Bronchial epithelial cell (primary cell): ENCODE data around the gene SSH2. TPM values are rescaled to one million over a fixed set of nuclear protein-coding genes. Genes with fewer than 3 reads are reported as not detected.
"Not testable (repeated sequence)": the region's sequence is repeated elsewhere in the genome, so short reads cannot be mapped to it uniquely, and the experiment has no call there.

ENCODE experiments used
- DNase-seq: peaks from one replicate; pipeline ENCODE4 v3.0.0-alpha.2; 2010; ENCODE audit warnings: low read depth
- FAIRE-seq: peaks from 2 replicates; lab custom pipeline; 2011; peaks lifted over from hg19 to GRCh38; lab: Jason Lieb, UNC
- H3K27me3 ChIP-seq: 2 replicates; pipeline ENCODE4 v1.5.1; 2011; ENCODE audit warnings: low read length; ENCODE audit not compliant: control insufficient read depth, insufficient read depth
- H3K36me3 ChIP-seq: 2 replicates; pipeline ENCODE4 v1.5.1; 2011; ENCODE audit warnings: low read length; ENCODE audit not compliant: control insufficient read depth, insufficient read depth
- H3K4me3 ChIP-seq: 2 replicates; pipeline ENCODE4 v1.5.1; 2011; ENCODE audit warnings: mild to moderate bottlenecking, low read depth, low read length, control low read depth
- total RNA-seq: library from RNA; depleted of rRNA; stranded (reverse); fragments of >200 nt; gene quantifications from 2 replicates; pipeline ENCODE4 v1.2.1, GENCODE V29; 2014
- TF ChIP-seq, protein P1 (sequence below): IDR thresholded peaks from 2 replicates; pipeline ENCODE4 v1.5.1; 2011; ENCODE audit warnings: mild to moderate bottlenecking, moderate library complexity, low read length, control low read depth, inconsistent platforms; ENCODE audit not compliant: insufficient read depth, severe bottlenecking

Gene SSH2
- total RNA-seq, 1 donor from 2014 or later = 3.7 TPM

DNA sequence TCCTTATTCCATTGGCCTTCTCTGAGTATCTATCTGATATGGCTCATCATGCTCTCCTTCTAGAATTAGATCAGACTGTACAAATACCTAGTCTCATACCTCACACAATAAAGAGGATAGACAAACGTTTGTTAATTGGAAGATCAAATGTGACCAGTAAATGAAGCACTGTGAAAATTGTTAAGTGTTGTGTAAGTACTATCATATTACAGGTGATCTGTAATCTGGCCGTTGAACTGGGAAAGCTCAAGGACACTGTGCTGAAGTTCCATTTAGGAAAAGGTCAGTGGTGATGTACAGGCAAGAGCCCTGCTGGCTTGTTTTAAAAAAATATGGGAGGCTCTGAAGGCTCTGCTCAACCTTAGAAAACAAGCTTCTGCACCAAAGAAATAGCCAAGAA is 268.8 kb downstream of the SSH2 start:
- DNase-seq (no peak), FAIRE-seq (no peak)
- Histone ChIP-seq H3K4me3 (no peak overlapping the region), H3K27me3 (no peaks in the 10 kb centered on the region), H3K36me3 (no peaks in the 10 kb centered on the region)
- TF ChIP-seq, protein P1, sequence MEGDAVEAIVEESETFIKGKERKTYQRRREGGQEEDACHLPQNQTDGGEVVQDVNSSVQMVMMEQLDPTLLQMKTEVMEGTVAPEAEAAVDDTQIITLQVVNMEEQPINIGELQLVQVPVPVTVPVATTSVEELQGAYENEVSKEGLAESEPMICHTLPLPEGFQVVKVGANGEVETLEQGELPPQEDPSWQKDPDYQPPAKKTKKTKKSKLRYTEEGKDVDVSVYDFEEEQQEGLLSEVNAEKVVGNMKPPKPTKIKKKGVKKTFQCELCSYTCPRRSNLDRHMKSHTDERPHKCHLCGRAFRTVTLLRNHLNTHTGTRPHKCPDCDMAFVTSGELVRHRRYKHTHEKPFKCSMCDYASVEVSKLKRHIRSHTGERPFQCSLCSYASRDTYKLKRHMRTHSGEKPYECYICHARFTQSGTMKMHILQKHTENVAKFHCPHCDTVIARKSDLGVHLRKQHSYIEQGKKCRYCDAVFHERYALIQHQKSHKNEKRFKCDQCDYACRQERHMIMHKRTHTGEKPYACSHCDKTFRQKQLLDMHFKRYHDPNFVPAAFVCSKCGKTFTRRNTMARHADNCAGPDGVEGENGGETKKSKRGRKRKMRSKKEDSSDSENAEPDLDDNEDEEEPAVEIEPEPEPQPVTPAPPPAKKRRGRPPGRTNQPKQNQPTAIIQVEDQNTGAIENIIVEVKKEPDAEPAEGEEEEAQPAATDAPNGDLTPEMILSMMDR = no peak

DNA sequence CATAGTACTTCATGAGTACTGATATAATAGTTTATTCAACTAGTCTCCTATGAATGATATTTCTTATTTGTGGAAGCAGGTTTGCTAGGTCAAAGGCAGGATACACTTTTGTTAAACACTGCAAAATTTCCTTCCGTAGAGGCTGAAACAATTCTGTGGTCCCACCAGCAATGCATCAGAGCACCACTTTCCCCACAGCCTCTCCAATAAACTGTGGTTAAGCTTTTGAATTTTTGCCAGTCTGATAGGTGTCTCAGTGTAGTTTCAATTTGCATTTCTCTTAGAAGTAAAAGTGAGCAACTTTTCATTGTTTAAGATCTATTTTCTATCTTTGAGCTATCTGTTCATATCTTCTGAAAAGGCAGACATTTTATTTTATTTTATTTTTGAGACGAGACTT is 270.9 kb downstream of the SSH2 start:
- Histone ChIP-seq H3K27me3 (no peaks in the 10 kb centered on the region), H3K36me3 (no peaks in the 10 kb centered on the region), H3K4me3 (no peak overlapping the region)
- TF ChIP-seq, protein P1 = no peak
- no peak for FAIRE-seq
- no peak for DNase-seq

DNA sequence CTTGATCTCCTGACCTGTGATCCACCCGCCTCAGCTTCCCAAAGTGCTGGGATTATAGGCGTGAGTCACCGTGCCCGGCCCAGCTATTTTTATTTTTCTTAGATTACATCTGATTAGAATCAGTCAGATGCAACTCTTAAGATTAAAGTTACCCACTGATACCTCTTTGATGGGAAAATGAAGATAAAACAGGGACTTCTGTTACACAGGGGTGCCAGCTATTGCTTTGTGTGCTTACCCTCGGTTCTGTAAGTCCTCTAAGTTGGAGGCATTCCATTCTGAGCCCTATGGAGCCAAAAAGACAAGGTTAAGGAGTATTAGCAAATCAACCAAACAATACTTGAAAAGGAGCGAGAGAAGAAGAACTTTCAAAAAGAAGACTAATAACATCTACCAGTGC is 274.7 kb downstream of the SSH2 start:
- Histone ChIP-seq H3K4me3 (no peak overlapping the region), H3K27me3 (no peaks in the 10 kb centered on the region), H3K36me3 (no peaks in the 10 kb centered on the region)
- TF ChIP-seq, protein P1 = no peak
- DNase-seq = no peak
- FAIRE-seq = no peak

DNA sequence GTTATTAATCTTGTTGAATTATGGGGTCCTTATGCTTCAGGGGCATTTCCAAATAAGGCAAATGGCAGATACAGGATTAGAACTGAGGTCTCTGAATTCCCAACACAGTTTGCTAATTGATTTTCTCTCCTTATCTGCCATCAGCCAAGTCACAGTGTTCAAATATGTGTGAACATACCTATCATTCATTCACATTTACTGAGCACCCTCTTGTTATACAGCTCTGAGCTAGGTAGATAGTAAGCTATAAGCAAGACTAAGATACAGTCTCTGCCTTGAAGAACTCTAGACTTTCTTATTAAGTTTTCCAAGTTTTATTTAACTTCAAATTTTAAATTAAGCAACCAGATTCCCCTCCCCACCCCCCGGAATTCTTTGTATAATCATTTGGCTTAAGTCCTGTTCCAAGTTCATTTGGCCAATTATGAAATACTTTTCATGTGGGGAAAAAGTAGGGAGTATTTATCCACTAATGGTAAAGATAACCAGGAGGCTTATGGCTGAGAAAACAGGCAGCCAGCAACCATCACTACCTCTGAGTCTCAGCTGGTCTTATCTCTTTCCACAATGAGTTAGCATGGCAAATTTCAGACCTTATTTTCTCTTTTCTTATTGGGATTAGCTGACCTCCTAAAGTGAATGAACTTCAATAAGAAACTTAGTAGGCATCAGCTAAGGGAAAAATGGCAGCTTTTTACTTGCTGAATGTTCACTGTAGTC is 275.9 kb downstream of the SSH2 start:
- FAIRE-seq (no peak), DNase-seq (no peak)
- no peaks in the 10 kb centered on the region for H3K27me3 ChIP-seq
- H3K36me3 ChIP-seq = no peaks in the 10 kb centered on the region
- no peak overlapping the region for H3K4me3 ChIP-seq
- TF ChIP-seq, protein P1 = no peak

DNA sequence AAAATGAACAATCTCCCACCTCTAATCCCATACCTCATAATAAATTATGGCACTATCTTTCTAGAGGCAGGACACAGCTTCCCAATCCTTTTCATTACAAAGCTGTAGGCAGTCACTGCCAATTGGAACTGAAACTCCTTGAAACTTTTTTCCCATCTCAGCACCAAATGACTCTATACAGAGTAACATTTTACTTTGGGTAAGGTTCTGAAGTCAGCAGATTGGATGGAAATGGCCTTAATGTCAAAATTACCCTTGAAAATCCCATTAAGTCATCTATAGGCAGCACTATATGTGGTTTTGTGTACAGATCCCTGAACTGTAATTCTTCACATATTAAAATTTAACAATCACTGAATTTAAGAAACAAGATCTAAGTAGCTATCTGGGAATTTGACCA is 277.1 kb downstream of the SSH2 start:
- no peak for FAIRE-seq
- H3K27me3 ChIP-seq = no peaks in the 10 kb centered on the region
- no peak for DNase-seq
- H3K4me3 ChIP-seq = no peak overlapping the region
- H3K36me3 ChIP-seq = no peaks in the 10 kb centered on the region
- TF ChIP-seq, protein P1 = no peak

DNA sequence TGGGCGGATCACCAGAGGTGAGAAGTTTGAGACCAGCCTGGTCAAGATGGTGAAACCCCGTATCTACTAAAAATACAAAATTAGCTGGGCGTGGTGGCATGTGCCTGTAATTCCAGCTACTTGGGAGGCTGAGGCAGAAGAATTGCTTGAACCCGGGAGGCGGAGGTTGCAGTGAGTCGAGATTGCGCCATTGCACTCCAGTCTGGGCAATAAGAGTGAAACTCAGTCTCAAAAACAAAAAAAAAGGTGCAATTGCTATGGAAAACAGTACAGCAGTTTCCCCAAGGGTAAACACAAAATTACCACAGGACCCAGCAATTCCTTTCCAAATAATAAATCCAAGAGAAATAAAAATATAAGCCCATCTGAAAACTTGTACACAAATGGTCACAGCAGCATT is 278.1 kb downstream of the SSH2 start:
- DNase-seq, H3K27me3 ChIP-seq, FAIRE-seq, H3K36me3 ChIP-seq, H3K4me3 ChIP-seq: not testable (repeated sequence)
